Subcutaneous adipose tissue (tissue), 4 donors: ENCODE measurements around the gene CHST11. TPM values are rescaled to one million over a fixed set of nuclear protein-coding genes. Genes with fewer than 3 reads are reported as not detected.

ENCODE experiments used
- CTCF ChIP-seq: fragments of 450-650 bp; IDR thresholded peaks from one replicate; pipeline ENCODE4 v1.5.1; 2016; ENCODE audit warnings: low read depth, mild to moderate bottlenecking, control low read depth, antibody characterized with exemption, moderate library complexity
- total RNA-seq, 4 donors: library from RNA; depleted of rRNA; stranded (reverse); fragments of >200 nt; gene quantifications; one replicate each; pipeline ENCODE4 v1.1.0, GENCODE V29; 2016

The CHST11 gene
- total RNA-seq, 4 donors from 2014 or later: 5.1 to 48.4 (median 9.3) TPM

GRCh38 chr12:104510145-104510872, 53.6 kb downstream of the CHST11 start:
- no peak for TF ChIP-seq CTCF

- no peak for TF ChIP-seq CTCF
Measured at GRCh38 chr12:104510873-104511440, 54.2 kb downstream of the CHST11 start.

GRCh38 chr12:104513681-104514080, 56.9 kb downstream of the CHST11 start:
- no peak for TF ChIP-seq CTCF

GRCh38 chr12:104514092-104514810, 57.5 kb downstream of the CHST11 start:
- no peak for TF ChIP-seq CTCF

GRCh38 chr12:104515899-104516298, 59.2 kb downstream of the CHST11 start:
- no peak for TF ChIP-seq CTCF

- TF ChIP-seq CTCF: no peak
Measured at GRCh38 chr12:104516821-104517220, 60.1 kb downstream of the CHST11 start.

- TF ChIP-seq CTCF: no peak
Measured at GRCh38 chr12:104517880-104518279, 61.1 kb downstream of the CHST11 start.
